K562 (cell line): ENCODE data around the gene ADAMTSL2.

ENCODE experiments used
- CBX5 ChIP-seq: IDR thresholded peaks from 2 replicates; pipeline ENCODE4 v1.6.1; 2014; ENCODE audit warnings: low read depth, borderline replicate concordance
- CREB1 ChIP-seq, 2 experiments: sonication (generic) in 1 of 2; formaldehyde crosslinking in 1 of 2; IDR thresholded peaks; 2 replicates each; pipeline versions ENCODE4 v1.6.1 to v1.8.0; 2012 to 2022; ENCODE audit warnings: inconsistent platforms in 1 of 2, mild to moderate bottlenecking in 1 of 2, missing genetic modification reagents in 1 of 2, moderate library complexity in 1 of 2
- CREM ChIP-seq: IDR thresholded peaks from 2 replicates; pipeline ENCODE4 v1.6.1; 2014; ENCODE audit warnings: antibody characterized with exemption, low read depth
- HMGN3 ChIP-seq: IDR thresholded peaks from 2 replicates; pipeline ENCODE4 v1.6.1; 2011; ENCODE audit warnings: borderline replicate concordance, low read depth, mild to moderate bottlenecking, mixed read lengths, low read length; ENCODE audit not compliant: insufficient read length; ENCODE audit errors: extremely low read depth
- SMC3 ChIP-seq: conservative IDR thresholded peaks from 2 replicates; pipeline ENCODE4 v1.6.1; 2011; ENCODE audit warnings: low read depth, low read length, improper control_type of control experiment; ENCODE audit not compliant: insufficient read depth
- ZNF780A ChIP-seq: fragments of 250-450 bp; sonication (Bioruptor Pico); IDR thresholded peaks from 2 replicates; pipeline ENCODE4 v1.5.0; 2021; ENCODE audit warnings: mild to moderate bottlenecking
- TF ChIP-seq, protein P1 (sequence below), 3 experiments: IDR thresholded peaks in 2 of 3; conservative IDR thresholded peaks in 1 of 3; 2 replicates each; pipeline ENCODE4 v1.5.1; 2011 to 2012; ENCODE audit warnings: low read length in 3 of 3, mild to moderate bottlenecking in 3 of 3, control low read depth in 2 of 3, improper control_type of control experiment in 1 of 3, inconsistent platforms in 1 of 3, low read depth in 1 of 3, mixed read lengths in 1 of 3, moderate library complexity in 1 of 3; ENCODE audit not compliant: insufficient read depth in 2 of 3
- TF ChIP-seq, protein P2 (sequence below), 2 experiments: IDR thresholded peaks; 2 replicates each; pipeline ENCODE4 v1.6.1; 2012; ENCODE audit warnings: improper control_type of control experiment in 2 of 2, low read depth in 2 of 2, low read length in 2 of 2, borderline replicate concordance in 1 of 2
- TF ChIP-seq, protein P3 (sequence below): fragments of 450-650 bp; formaldehyde crosslinking; IDR thresholded peaks from 2 replicates; pipeline ENCODE4 v1.4.0; 2022; ENCODE audit warnings: missing genetic modification characterization
- TF ChIP-seq, protein P4 (sequence below): sonication (generic); IDR thresholded peaks from 2 replicates; pipeline ENCODE4 v1.6.1; 2016

DNA sequence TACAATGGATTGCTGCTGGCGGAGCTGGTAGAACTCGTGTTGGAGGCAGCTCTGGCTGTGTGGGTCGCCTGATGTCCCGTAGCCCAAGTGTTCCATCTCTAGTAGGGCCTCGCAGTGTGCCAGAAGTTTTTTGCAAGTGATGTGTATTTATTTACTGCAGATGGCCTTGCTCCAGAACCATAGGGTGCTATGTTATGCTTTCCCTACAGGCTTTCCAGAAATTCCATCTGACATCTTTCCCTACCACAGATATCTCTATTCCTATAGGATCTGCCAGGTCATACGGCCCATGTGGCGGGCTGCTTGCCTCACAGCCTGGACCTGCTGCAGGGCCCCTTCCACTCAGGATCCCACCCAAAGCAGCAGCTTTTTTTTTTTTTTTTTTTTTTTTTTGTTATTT, 16.9 kb downstream of the ADAMTSL2 start:
- TF ChIP-seq, protein P1, sequence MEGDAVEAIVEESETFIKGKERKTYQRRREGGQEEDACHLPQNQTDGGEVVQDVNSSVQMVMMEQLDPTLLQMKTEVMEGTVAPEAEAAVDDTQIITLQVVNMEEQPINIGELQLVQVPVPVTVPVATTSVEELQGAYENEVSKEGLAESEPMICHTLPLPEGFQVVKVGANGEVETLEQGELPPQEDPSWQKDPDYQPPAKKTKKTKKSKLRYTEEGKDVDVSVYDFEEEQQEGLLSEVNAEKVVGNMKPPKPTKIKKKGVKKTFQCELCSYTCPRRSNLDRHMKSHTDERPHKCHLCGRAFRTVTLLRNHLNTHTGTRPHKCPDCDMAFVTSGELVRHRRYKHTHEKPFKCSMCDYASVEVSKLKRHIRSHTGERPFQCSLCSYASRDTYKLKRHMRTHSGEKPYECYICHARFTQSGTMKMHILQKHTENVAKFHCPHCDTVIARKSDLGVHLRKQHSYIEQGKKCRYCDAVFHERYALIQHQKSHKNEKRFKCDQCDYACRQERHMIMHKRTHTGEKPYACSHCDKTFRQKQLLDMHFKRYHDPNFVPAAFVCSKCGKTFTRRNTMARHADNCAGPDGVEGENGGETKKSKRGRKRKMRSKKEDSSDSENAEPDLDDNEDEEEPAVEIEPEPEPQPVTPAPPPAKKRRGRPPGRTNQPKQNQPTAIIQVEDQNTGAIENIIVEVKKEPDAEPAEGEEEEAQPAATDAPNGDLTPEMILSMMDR (IDR thresholded peaks at IDR 0.05 in 2 of 3, conservative IDR thresholded peaks at IDR 0.05 in 1 of 3; ENCODE audit: insufficient read depth in 2 of 3, low read depth in 1 of 3, low read length in 3 of 3), result no peak
- TF ChIP-seq CREM (no peak), HMGN3 (no peak), CBX5 (no peak), CREB1 (IDR thresholded peaks at IDR 0.05) (no peak), CREB1 (CRISPR knock-in tag; IDR thresholded peaks at IDR 0.05) (no peak), SMC3 (no peak), ZNF780A (CRISPR knock-in tag) (no peak)
- TF ChIP-seq, protein P2, sequence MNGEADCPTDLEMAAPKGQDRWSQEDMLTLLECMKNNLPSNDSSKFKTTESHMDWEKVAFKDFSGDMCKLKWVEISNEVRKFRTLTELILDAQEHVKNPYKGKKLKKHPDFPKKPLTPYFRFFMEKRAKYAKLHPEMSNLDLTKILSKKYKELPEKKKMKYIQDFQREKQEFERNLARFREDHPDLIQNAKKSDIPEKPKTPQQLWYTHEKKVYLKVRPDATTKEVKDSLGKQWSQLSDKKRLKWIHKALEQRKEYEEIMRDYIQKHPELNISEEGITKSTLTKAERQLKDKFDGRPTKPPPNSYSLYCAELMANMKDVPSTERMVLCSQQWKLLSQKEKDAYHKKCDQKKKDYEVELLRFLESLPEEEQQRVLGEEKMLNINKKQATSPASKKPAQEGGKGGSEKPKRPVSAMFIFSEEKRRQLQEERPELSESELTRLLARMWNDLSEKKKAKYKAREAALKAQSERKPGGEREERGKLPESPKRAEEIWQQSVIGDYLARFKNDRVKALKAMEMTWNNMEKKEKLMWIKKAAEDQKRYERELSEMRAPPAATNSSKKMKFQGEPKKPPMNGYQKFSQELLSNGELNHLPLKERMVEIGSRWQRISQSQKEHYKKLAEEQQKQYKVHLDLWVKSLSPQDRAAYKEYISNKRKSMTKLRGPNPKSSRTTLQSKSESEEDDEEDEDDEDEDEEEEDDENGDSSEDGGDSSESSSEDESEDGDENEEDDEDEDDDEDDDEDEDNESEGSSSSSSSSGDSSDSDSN (IDR thresholded peaks at IDR 0.05; ENCODE audit: borderline replicate concordance in 1 of 2, low read depth in 2 of 2, low read length in 2 of 2), result no peak
- TF ChIP-seq, protein P3, sequence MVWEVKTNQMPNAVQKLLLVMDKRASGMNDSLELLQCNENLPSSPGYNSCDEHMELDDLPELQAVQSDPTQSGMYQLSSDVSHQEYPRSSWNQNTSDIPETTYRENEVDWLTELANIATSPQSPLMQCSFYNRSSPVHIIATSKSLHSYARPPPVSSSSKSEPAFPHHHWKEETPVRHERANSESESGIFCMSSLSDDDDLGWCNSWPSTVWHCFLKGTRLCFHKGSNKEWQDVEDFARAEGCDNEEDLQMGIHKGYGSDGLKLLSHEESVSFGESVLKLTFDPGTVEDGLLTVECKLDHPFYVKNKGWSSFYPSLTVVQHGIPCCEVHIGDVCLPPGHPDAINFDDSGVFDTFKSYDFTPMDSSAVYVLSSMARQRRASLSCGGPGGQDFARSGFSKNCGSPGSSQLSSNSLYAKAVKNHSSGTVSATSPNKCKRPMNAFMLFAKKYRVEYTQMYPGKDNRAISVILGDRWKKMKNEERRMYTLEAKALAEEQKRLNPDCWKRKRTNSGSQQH (CRISPR knock-in tag), result no peak
- TF ChIP-seq, protein P4, sequence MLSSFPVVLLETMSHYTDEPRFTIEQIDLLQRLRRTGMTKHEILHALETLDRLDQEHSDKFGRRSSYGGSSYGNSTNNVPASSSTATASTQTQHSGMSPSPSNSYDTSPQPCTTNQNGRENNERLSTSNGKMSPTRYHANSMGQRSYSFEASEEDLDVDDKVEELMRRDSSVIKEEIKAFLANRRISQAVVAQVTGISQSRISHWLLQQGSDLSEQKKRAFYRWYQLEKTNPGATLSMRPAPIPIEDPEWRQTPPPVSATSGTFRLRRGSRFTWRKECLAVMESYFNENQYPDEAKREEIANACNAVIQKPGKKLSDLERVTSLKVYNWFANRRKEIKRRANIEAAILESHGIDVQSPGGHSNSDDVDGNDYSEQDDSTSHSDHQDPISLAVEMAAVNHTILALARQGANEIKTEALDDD, result no peak
